A673 (cell line): ENCODE results near the gene ZNF48.

Source experiments
- CTCF ChIP-seq: fragments of 300-800, 200-600 bp; sonication (generic); conservative IDR thresholded peaks from 2 replicates; pipeline ENCODE4 v1.5.1; 2017; ENCODE audit warnings: low read depth, mild to moderate bottlenecking, antibody characterized with exemption, low read length, moderate library complexity, mixed read lengths
- EZH2 ChIP-seq: fragments of 200-600 bp; sonication (generic); IDR thresholded peaks from 2 replicates; pipeline ENCODE4 v1.6.1; 2017; ENCODE audit warnings: borderline replicate concordance, low read depth, mild to moderate bottlenecking, mixed read lengths, antibody characterized with exemption, low read length; ENCODE audit not compliant: poor library complexity, severe bottlenecking

GRCh38 chr16:30379158-30379783, 15.9 kb upstream of the ZNF48 start:
- TF ChIP-seq CTCF: no peak
- no peak for TF ChIP-seq EZH2
